ENCODE results near the gene PSD4. TPM values are rescaled to one million over a fixed set of nuclear protein-coding genes. Genes with fewer than 3 reads are reported as not detected.

PSD4 gene
- total RNA-seq, 1 donor from 2014 or later: 39.0 TPM

DNA sequence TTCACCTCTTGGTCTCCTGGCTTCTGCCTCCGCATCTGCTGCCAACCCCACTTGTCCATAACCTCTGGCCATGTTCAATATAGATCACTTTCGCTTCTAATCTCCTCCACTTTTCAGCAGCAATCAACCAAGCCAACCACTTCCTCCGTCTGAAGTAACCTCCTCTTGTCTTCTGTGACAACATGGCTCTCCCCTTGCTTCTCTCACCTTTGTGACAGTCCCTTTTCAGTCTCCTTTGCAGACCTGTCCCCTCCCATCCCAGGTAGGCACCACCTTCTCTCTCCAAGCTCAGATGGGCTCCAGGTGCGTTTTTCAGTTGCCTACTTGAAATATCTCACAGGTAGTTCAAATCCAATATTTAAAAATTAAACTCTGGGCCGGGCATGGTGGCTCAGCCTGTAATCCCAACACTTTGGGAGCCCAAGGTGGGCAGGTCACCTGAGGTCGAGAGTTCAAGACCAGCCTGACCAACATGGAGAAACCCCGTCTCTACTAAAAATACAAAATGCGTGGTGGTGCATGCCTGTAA is 4.7 kb upstream of the PSD4 start:
- no peak overlapping the region for H3K27ac ChIP-seq
- H3K9me3 ChIP-seq: no peaks in the 10 kb centered on the region
- no peaks in the 10 kb centered on the region for H3K4me1 ChIP-seq
- no peak overlapping the region for H3K4me3 ChIP-seq
- DNase-seq (ENCODE audit: extremely low spot score in 2 of 2): peak in 1 of 2 donors; percentile 56
- no peaks in the 10 kb centered on the region for H3K36me3 ChIP-seq
- intact Hi-C loops (cut with DNase I): no loop called here
- TF ChIP-seq POLR2AphosphoS5 (IDR thresholded peaks at IDR 0.05; ENCODE audit: insufficient read depth in 1 of 2, low read depth in 1 of 2): no peak
- TF ChIP-seq, protein P1, sequence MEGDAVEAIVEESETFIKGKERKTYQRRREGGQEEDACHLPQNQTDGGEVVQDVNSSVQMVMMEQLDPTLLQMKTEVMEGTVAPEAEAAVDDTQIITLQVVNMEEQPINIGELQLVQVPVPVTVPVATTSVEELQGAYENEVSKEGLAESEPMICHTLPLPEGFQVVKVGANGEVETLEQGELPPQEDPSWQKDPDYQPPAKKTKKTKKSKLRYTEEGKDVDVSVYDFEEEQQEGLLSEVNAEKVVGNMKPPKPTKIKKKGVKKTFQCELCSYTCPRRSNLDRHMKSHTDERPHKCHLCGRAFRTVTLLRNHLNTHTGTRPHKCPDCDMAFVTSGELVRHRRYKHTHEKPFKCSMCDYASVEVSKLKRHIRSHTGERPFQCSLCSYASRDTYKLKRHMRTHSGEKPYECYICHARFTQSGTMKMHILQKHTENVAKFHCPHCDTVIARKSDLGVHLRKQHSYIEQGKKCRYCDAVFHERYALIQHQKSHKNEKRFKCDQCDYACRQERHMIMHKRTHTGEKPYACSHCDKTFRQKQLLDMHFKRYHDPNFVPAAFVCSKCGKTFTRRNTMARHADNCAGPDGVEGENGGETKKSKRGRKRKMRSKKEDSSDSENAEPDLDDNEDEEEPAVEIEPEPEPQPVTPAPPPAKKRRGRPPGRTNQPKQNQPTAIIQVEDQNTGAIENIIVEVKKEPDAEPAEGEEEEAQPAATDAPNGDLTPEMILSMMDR (IDR thresholded peaks at IDR 0.05): no peak
- TF ChIP-seq POLR2A (IDR thresholded peaks at IDR 0.05): no peak
- H3K27me3 ChIP-seq: no peaks in the 10 kb centered on the region

DNA sequence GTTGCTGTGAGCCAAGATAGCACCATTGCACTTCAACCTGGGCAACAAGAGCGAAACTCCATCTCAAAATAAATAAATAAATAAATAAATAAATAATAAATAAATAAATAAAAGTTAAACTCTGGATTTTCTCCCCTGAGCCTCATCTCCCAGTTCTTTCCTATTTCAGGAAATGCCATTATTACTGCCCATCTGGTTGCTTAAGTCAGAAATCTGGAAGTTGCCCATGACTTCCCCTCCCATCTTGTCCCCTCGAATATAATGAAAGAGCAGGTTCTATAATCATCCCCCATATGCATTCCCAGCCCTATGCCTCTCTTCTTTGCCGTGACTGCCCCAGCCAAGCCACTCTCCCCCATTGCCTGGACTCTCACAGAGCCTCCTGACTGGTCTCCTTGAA is 4.2 kb upstream of the PSD4 start:
- no peaks in the 10 kb centered on the region for H3K9me3 ChIP-seq
- no peaks in the 10 kb centered on the region for H3K36me3 ChIP-seq
- intact Hi-C loops (cut with DNase I): no loop called here
- TF ChIP-seq, protein P1 (IDR thresholded peaks at IDR 0.05): no peak
- TF ChIP-seq POLR2AphosphoS5 (IDR thresholded peaks at IDR 0.05; ENCODE audit: insufficient read depth in 1 of 2, low read depth in 1 of 2): no peak
- peak in 1 of 2 donors; percentile 42 for DNase-seq (ENCODE audit: extremely low spot score in 2 of 2)
- no peak overlapping the region for H3K4me3 ChIP-seq
- no peaks in the 10 kb centered on the region for H3K27me3 ChIP-seq
- no peak overlapping the region for H3K27ac ChIP-seq
- no peaks in the 10 kb centered on the region for H3K4me1 ChIP-seq

DNA sequence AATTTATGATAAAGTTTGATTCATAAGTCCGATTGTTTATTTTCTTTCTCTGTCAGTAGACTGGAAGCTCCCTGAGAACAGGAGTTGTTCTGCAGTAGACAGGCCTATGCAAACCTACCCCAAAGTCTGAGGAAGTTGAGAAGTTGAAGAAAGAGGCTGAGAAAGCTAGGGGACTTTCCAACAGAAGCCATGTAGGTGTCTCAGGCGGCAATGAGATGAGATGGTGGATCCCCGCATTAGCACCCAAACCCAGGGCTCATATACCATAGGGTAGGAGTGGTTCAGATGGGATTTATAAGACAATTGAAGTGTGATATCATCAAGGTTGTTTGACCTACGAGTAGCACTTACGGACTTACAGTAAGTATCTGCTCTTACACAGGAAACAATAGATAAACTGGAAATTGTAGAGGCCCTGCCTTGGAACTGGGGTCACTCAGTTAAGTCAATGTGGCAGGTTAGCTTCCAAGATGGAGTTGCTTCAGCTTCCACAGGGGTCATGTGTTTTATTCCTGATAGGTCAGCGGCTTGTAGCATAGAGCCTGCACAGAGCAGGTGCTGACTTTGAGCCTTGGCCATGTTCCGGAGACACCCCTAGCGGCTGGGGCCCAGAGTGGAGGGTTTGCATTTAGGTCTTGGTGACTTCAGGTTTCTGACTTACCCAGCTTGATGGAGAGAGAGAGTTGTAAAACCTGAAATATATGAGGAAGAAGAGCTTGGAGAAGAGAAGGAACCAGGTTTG is 2.3 kb upstream of the PSD4 start:
- Histone ChIP-seq H3K4me1 (no peaks in the 10 kb centered on the region), H3K36me3 (no peaks in the 10 kb centered on the region), H3K4me3 (no peak overlapping the region), H3K9me3 (no peaks in the 10 kb centered on the region), H3K27ac (no peak overlapping the region), H3K27me3 (no peaks in the 10 kb centered on the region)
- intact Hi-C loops (cut with DNase I): no loop called here
- TF ChIP-seq POLR2AphosphoS5 (IDR thresholded peaks at IDR 0.05; ENCODE audit: insufficient read depth in 1 of 2, low read depth in 1 of 2) (no peak), POLR2A (IDR thresholded peaks at IDR 0.05) (no peak)
- TF ChIP-seq, protein P1 (IDR thresholded peaks at IDR 0.05): no peak
- DNase-seq (ENCODE audit: extremely low spot score in 2 of 2): no peak

DNA sequence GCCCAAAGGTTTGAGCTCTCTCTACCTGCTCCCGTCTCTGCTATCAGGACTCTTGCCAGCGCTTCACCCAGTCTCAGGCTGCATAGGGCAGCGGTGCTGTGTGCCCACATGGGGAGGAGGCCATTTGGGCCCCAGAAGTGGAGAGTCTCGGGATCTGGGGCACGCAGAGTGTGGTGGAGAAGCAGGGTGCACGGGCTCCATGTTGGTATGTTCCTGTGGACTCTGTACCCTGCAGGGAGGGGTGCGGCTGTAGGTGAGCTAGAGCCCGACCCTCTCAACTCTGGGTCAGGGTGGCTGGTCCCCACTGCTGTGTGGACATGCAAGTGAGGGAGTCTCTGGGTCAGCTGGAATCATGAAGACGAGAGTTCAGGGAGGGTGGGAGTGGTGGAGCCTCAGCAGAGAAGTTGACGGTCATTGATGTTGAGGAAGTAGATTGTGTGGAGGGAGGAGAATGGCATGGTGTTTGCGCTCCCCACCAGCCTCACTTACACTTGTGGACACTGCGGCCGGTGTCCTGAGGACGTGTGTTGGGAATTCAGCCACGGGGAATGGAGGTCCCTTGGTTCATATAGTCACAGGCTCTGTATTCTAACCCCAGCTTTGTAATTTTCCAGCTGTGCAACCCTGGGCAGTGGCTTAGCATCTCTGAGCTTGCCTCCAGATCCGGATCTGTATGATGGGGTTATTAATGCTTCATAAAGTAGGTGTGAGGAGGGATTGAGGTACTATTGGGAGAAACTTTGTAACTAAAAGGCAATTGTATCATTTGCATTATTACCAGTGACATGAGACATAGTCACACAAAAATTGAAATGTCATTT is 840 bp upstream of the PSD4 start:
- no peak overlapping the region for H3K27ac ChIP-seq
- H3K9me3 ChIP-seq: no peaks in the 10 kb centered on the region
- DNase-seq (ENCODE audit: extremely low spot score in 2 of 2): no peak
- H3K36me3 ChIP-seq: no peaks in the 10 kb centered on the region
- no peaks in the 10 kb centered on the region for H3K27me3 ChIP-seq
- no peak overlapping the region for H3K4me3 ChIP-seq
- intact Hi-C loops (cut with DNase I): no loop called here
- H3K4me1 ChIP-seq: no peaks in the 10 kb centered on the region
- TF ChIP-seq POLR2AphosphoS5 (IDR thresholded peaks at IDR 0.05; ENCODE audit: insufficient read depth in 1 of 2, low read depth in 1 of 2): no peak
- TF ChIP-seq POLR2A (IDR thresholded peaks at IDR 0.05): no peak
- TF ChIP-seq, protein P1 (IDR thresholded peaks at IDR 0.05): no peak

Data from vagina (tissue), 2 donors.